Neural cell (in vitro differentiated cells): ENCODE results near the gene ISYNA1. TPM values are rescaled to one million over a fixed set of nuclear protein-coding genes. Genes with fewer than 3 reads are reported as not detected.
"Not testable (repeated sequence)": the region's sequence is repeated elsewhere in the genome, so short reads cannot be mapped to it uniquely, and the experiment has no call there.

ENCODE experiments used
- H2AFZ ChIP-seq: fragments of 200-600, 300-800 bp; sonication (generic), shearing (Covaris generic); 2 replicates; pipeline ENCODE4 v1.6.0; 2014; ENCODE audit warnings: low read depth, mild to moderate bottlenecking, antibody characterized with exemption, low read length, moderate library complexity
- H3F3A ChIP-seq: fragments of 200-600 bp; shearing (Covaris generic); 2 replicates; pipeline ENCODE4 v1.6.1; 2016; ENCODE audit warnings: mild to moderate bottlenecking, moderate library complexity, mixed read lengths, antibody characterized with exemption, low read length; ENCODE audit not compliant: insufficient read depth, poor library complexity, severe bottlenecking
- H3K27ac ChIP-seq: fragments of 200-600, 300-800 bp; sonication (generic), shearing (Covaris generic); 2 replicates; pipeline ENCODE4 v1.5.1; 2014; ENCODE audit warnings: mild to moderate bottlenecking, low read length, moderate library complexity
- H3K27me3 ChIP-seq: fragments of 300-800, 200-600 bp; sonication (generic), shearing (Covaris generic); 2 replicates; pipeline ENCODE4 v1.6.0; 2014; ENCODE audit warnings: mild to moderate bottlenecking, low read depth, low read length, moderate library complexity; ENCODE audit not compliant: insufficient read depth
- H3K36me3 ChIP-seq: fragments of 300-800, 200-600 bp; sonication (generic), shearing (Covaris generic); 2 replicates; pipeline ENCODE4 v1.5.1; 2014; ENCODE audit warnings: mild to moderate bottlenecking, antibody characterized with exemption, low read length, moderate library complexity; ENCODE audit not compliant: insufficient read depth
- H3K4me2 ChIP-seq: fragments of 300-800, 200-600 bp; sonication (generic), shearing (Covaris generic); 2 replicates; pipeline ENCODE4 v1.6.0; 2014; ENCODE audit warnings: mild to moderate bottlenecking, low read length
- H3K4me3 ChIP-seq: fragments of 300-800, 200-600 bp; sonication (generic), shearing (Covaris generic); 2 replicates; pipeline ENCODE4 v1.5.1; 2014; ENCODE audit warnings: mild to moderate bottlenecking, low read length, moderate library complexity
- H3K79me2 ChIP-seq: fragments of 200-600 bp; shearing (Covaris generic); replicated peaks from 2 replicates; pipeline ENCODE4 v1.6.0; 2014; ENCODE audit warnings: mild to moderate bottlenecking, low read length, moderate library complexity; ENCODE audit not compliant: insufficient read depth
- H3K9ac ChIP-seq: fragments of 300-800, 200-600 bp; sonication (generic), shearing (Covaris generic); 2 replicates; pipeline ENCODE4 v1.6.1; 2016; ENCODE audit warnings: mild to moderate bottlenecking, low read length, mixed read lengths
- H3K9me2 ChIP-seq: fragments of 200-600 bp; shearing (Covaris generic); 2 replicates; pipeline ENCODE4 v1.6.1; 2016; ENCODE audit warnings: mild to moderate bottlenecking, low read length, mixed read lengths; ENCODE audit not compliant: insufficient read depth
- H3K9me3 ChIP-seq: fragments of 200-600, 300-800 bp; sonication (generic), shearing (Covaris generic); 2 replicates; pipeline ENCODE4 v1.6.1; 2016; ENCODE audit warnings: mild to moderate bottlenecking, mixed run types, low read length, moderate library complexity, mixed read lengths
- H4K20me1 ChIP-seq: fragments of 200-600 bp; shearing (Covaris generic); 2 replicates; pipeline ENCODE4 v1.6.1; 2016; ENCODE audit warnings: mild to moderate bottlenecking, mixed run types; ENCODE audit not compliant: insufficient read depth
- EP300 ChIP-seq: fragments of 450-650 bp; conservative IDR thresholded peaks from 2 replicates; pipeline ENCODE4 v1.6.1; 2014; ENCODE audit warnings: antibody characterized with exemption, mild to moderate bottlenecking, moderate library complexity; ENCODE audit not compliant: poor library complexity, severe bottlenecking
- EZH2 ChIP-seq: fragments of 200-600, 300-800 bp; shearing (Covaris generic), sonication (generic); IDR thresholded peaks from 2 replicates; pipeline ENCODE4 v1.6.1; 2014; ENCODE audit warnings: antibody characterized with exemption, low read length, borderline replicate concordance, mild to moderate bottlenecking; ENCODE audit not compliant: insufficient read depth, poor library complexity, severe bottlenecking
- MXI1 ChIP-seq: fragments of 450-650 bp; conservative IDR thresholded peaks from 2 replicates; pipeline ENCODE4 v1.6.1; 2014; ENCODE audit warnings: antibody characterized with exemption, mild to moderate bottlenecking; ENCODE audit not compliant: poor library complexity, severe bottlenecking
- POLR2AphosphoS5 ChIP-seq: IDR thresholded peaks from 2 replicates; pipeline ENCODE4 v1.6.1; 2012
- RAD21 ChIP-seq: fragments of 450-650 bp; conservative IDR thresholded peaks from 2 replicates; pipeline ENCODE4 v1.6.1; 2014; ENCODE audit warnings: antibody characterized with exemption, mild to moderate bottlenecking, moderate library complexity
- REST ChIP-seq: IDR thresholded peaks from 2 replicates; pipeline ENCODE4 v1.6.1; 2012; ENCODE audit warnings: borderline replicate concordance
- SMC3 ChIP-seq: fragments of 450-650 bp; conservative IDR thresholded peaks from 2 replicates; pipeline ENCODE4 v1.6.1; 2014; ENCODE audit warnings: antibody characterized with exemption, mild to moderate bottlenecking, moderate library complexity; ENCODE audit not compliant: poor library complexity
- TAF1 ChIP-seq: IDR thresholded peaks from 2 replicates; pipeline ENCODE4 v1.6.1; 2012; ENCODE audit warnings: low read depth
- polyA plus RNA-seq: library from polyadenylated mRNA; depleted of rRNA; stranded (reverse); fragments of >200 nt; gene quantifications from 2 replicates; pipeline ENCODE4 v1.2.3, GENCODE V29; 2014
- TF ChIP-seq, protein P1 (sequence below): fragments of 450-650 bp; IDR thresholded peaks from 2 replicates; pipeline ENCODE4 v1.5.1; 2014; ENCODE audit warnings: antibody characterized with exemption, mild to moderate bottlenecking, moderate library complexity; ENCODE audit not compliant: poor library complexity, severe bottlenecking

Gene ISYNA1
- polyA plus RNA-seq, 1 donor from 2014 or later, result 123 TPM

DNA sequence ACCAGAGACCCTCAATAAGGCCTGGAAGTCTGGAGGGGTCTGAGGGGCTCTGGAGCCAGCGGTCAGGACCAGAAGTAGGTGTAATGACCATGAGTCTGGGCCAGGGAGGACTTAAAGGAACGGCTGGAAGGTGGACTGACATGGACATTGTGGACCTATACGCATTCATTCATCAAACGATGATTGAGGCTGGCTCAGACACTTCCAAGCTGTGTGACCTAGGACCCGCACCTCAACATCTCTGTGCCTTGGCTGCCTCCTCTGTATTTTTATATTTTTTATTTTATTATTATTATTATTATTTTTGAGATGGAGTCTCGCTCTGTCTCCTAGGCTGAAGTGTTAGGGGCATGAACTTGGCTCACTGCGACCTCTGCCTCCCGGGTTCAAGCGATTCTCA is 31.2 kb downstream of the ISYNA1 start:
- Histone ChIP-seq H4K20me1 (no peaks in the 10 kb centered on the region), H3K9me2 (no peaks in the 10 kb centered on the region), H3K4me2 (no peak overlapping the region), H3K27ac (no peak overlapping the region), H3K27me3 (no peaks in the 10 kb centered on the region), H3K9me3 (no peaks in the 10 kb centered on the region), H2AFZ (no peak overlapping the region), H3K79me2 (no peaks in the 10 kb centered on the region), H3K4me3 (no peak overlapping the region), H3K36me3 (no peaks in the 10 kb centered on the region), H3K9ac (no peak overlapping the region), H3F3A (no peaks in the 10 kb centered on the region)
- TF ChIP-seq MXI1 (no peak), SMC3 (no peak), REST (no peak), TAF1 (no peak), EZH2 (no peak), POLR2AphosphoS5 (no peak), EP300 (no peak), RAD21 (no peak)
- TF ChIP-seq, protein P1, sequence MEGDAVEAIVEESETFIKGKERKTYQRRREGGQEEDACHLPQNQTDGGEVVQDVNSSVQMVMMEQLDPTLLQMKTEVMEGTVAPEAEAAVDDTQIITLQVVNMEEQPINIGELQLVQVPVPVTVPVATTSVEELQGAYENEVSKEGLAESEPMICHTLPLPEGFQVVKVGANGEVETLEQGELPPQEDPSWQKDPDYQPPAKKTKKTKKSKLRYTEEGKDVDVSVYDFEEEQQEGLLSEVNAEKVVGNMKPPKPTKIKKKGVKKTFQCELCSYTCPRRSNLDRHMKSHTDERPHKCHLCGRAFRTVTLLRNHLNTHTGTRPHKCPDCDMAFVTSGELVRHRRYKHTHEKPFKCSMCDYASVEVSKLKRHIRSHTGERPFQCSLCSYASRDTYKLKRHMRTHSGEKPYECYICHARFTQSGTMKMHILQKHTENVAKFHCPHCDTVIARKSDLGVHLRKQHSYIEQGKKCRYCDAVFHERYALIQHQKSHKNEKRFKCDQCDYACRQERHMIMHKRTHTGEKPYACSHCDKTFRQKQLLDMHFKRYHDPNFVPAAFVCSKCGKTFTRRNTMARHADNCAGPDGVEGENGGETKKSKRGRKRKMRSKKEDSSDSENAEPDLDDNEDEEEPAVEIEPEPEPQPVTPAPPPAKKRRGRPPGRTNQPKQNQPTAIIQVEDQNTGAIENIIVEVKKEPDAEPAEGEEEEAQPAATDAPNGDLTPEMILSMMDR, result no peak

DNA sequence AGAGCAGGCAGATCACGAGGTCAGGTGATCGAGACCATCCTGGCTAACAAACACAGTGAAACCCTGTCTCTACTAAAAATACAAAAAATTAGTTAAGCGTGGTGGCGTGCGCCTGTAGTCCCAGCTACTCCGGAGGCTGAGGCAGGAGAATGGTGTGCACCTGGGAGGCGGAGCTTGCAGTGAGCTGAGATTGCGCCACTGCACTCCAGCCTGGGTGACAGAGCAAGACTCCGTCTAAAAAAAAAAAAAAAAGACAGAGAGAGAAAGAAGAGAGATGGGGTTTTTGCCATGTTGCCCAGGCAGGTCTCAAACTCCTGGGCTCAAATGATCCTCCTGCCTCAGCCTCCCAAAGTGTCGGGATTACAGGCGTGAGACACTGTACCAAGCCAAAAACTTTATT is 32.2 kb downstream of the ISYNA1 start:
- not testable (repeated sequence) for H3K4me2 ChIP-seq, H3K36me3 ChIP-seq, H3K27ac ChIP-seq, H3K9me2 ChIP-seq, H3K79me2 ChIP-seq, H3F3A ChIP-seq, H3K4me3 ChIP-seq, H3K9ac ChIP-seq, H4K20me1 ChIP-seq, H3K27me3 ChIP-seq, H2AFZ ChIP-seq, H3K9me3 ChIP-seq

DNA sequence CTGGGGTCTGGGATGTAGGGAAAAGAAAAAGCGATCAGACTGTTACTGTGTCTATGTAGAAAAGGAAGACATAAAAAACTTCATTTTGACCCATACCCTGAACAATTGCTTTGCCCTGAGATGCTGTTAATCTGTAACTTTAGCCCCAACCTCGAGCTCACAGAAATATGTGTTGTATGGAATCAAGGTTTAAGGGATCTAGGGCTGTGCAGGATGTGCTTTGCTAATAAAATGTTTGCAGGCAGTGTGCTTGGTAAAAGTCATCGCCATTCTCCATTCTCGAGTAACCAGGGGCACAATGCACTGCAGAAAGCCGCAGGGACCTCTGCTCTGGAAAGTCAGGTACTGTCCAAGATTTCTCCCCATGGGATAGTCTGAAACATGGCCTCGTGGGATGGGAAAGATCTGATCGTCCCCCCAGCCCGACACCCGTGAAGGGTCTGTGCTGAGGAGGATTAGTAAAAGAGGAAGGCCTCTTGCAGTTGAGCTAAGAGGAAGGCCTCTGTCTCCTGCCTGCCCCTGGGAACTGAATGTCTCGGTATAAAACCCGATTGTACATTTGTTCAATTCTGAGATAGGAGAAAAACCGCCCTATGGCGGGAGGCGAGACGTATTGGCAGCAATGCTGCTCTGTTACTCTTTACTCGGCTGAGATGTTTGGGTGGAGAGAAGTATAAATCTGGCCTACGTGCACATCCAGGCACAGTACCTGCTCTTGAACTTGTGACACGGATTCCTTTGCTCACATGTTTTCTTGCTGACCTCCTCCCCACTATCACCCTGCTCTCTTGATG is 35.3 kb downstream of the ISYNA1 start:
- H3K79me2 ChIP-seq, H4K20me1 ChIP-seq, H3K4me3 ChIP-seq, H3K4me2 ChIP-seq, H2AFZ ChIP-seq, H3K9me2 ChIP-seq, H3K9ac ChIP-seq, H3K36me3 ChIP-seq, H3K9me3 ChIP-seq, H3F3A ChIP-seq, H3K27me3 ChIP-seq, H3K27ac ChIP-seq: not testable (repeated sequence)
